HepG2 (cell line): ENCODE data around the gene DDR1. TPM values are rescaled to one million over a fixed set of nuclear protein-coding genes. Genes with fewer than 3 reads are reported as not detected.

Experiments used
- DNMT1 ChIP-seq: sonication (generic); formaldehyde crosslinking; IDR thresholded peaks from 2 replicates; pipeline ENCODE4 v1.5.1; 2020; ENCODE audit warnings: mild to moderate bottlenecking, missing genetic modification reagents
- HMG20B ChIP-seq: conservative IDR thresholded peaks from 2 replicates; pipeline ENCODE4 v1.6.1; 2016; ENCODE audit warnings: missing genetic modification reagents, missing compliant biosample characterization
- MAFG ChIP-seq: sonication (generic); formaldehyde crosslinking; IDR thresholded peaks from 2 replicates; pipeline ENCODE4 v1.5.1; 2020; ENCODE audit warnings: mild to moderate bottlenecking, missing genetic modification reagents
- MED1 ChIP-seq: sonication (generic); formaldehyde crosslinking; IDR thresholded peaks from 2 replicates; pipeline ENCODE4 v1.4.0; 2020; ENCODE audit warnings: missing genetic modification reagents
- RCOR2 ChIP-seq: IDR thresholded peaks from 2 replicates; pipeline ENCODE4 v1.6.1; 2016; ENCODE audit warnings: missing biosample characterization, missing genetic modification reagents
- ZFP1 ChIP-seq: IDR thresholded peaks from 2 replicates; pipeline ENCODE4 v1.6.1; 2016
- ZFP62 ChIP-seq: sonication (generic); formaldehyde crosslinking; IDR thresholded peaks from 2 replicates; pipeline ENCODE4 v1.4.0; 2020; ENCODE audit warnings: missing genetic modification reagents
- ZNF383 ChIP-seq: sonication (generic); formaldehyde crosslinking; IDR thresholded peaks from 2 replicates; pipeline ENCODE4 v1.4.0; 2020; ENCODE audit warnings: missing genetic modification reagents, mild to moderate bottlenecking, borderline replicate concordance
- ZNF44 ChIP-seq: sonication (generic); formaldehyde crosslinking; IDR thresholded peaks from 2 replicates; pipeline ENCODE4 v1.5.1; 2020; ENCODE audit warnings: mild to moderate bottlenecking, missing genetic modification reagents
- ZNF558 ChIP-seq: sonication (generic); formaldehyde crosslinking; IDR thresholded peaks from 2 replicates; pipeline ENCODE4 v1.9.0; 2022; ENCODE audit warnings: mild to moderate bottlenecking, missing genetic modification reagents, borderline replicate concordance
- ZNF652 ChIP-seq: IDR thresholded peaks from 2 replicates; pipeline ENCODE4 v1.6.1; 2016; ENCODE audit warnings: low read depth, borderline replicate concordance
- ZNF792 ChIP-seq: IDR thresholded peaks from 2 replicates; pipeline ENCODE4 v1.6.1; 2016
- ZNF879 ChIP-seq: sonication (generic); formaldehyde crosslinking; IDR thresholded peaks from 2 replicates; pipeline ENCODE4 v1.8.1; 2023; ENCODE audit warnings: missing genetic modification reagents
- polyA plus RNA-seq, 8 experiments: library from polyadenylated mRNA; depleted of rRNA in 3 of 8; stranded (reverse) in 7 of 8; unstranded in 1 of 8; fragments of >200 nt; fragmentation: Illumina TruSeq in 4 of 8; extraction: Trizol in 4 of 8; gene quantifications; 2 replicates each; pipeline versions ENCODE4 v1.2.1 to v1.2.3, GENCODE V29; 2011 to 2016; ENCODE audit warnings: low read depth in 4 of 8, missing spikeins in 1 of 8, mixed read lengths in 1 of 8; ENCODE audit not compliant: insufficient read depth in 1 of 8
- total RNA-seq, 5 experiments: library from RNA; depleted of rRNA; stranded (reverse); fragments of >200 nt; fragmentation: Illumina TruSeq; extraction: Trizol; gene quantifications; 2 replicates each; pipeline ENCODE4 v1.2.3, GENCODE V29; 2016; ENCODE audit warnings: low read depth in 1 of 5
- TF ChIP-seq, protein P1 (sequence below): sonication (generic); formaldehyde crosslinking; IDR thresholded peaks from 2 replicates; pipeline ENCODE4 v1.5.1; 2020; ENCODE audit warnings: mild to moderate bottlenecking, missing genetic modification reagents, moderate library complexity
- TF ChIP-seq, protein P2 (sequence below): sonication (generic); formaldehyde crosslinking; IDR thresholded peaks from 2 replicates; pipeline ENCODE4 v1.9.0; 2021; ENCODE audit warnings: missing genetic modification reagents, mild to moderate bottlenecking, borderline replicate concordance
- TF ChIP-seq, protein P3 (sequence below): sonication (generic); formaldehyde crosslinking; IDR thresholded peaks from 2 replicates; pipeline ENCODE4 v1.4.0; 2020; ENCODE audit warnings: missing genetic modification reagents
- TF ChIP-seq, protein P4 (sequence below): sonication (generic); formaldehyde crosslinking; IDR thresholded peaks from 2 replicates; pipeline ENCODE4 v1.4.0; 2020; ENCODE audit warnings: missing genetic modification reagents, borderline replicate concordance
- TF ChIP-seq, protein P5 (sequence below): IDR thresholded peaks from 2 replicates; pipeline ENCODE4 v1.6.1; 2016; ENCODE audit warnings: mild to moderate bottlenecking

The DDR1 gene
- total and polyA plus RNA-seq, 2 of the 13 experiments (the other 11 are each of a cell fraction or from before 2014, with no cell fraction given), result 16.7 to 20.2 TPM

DNA sequence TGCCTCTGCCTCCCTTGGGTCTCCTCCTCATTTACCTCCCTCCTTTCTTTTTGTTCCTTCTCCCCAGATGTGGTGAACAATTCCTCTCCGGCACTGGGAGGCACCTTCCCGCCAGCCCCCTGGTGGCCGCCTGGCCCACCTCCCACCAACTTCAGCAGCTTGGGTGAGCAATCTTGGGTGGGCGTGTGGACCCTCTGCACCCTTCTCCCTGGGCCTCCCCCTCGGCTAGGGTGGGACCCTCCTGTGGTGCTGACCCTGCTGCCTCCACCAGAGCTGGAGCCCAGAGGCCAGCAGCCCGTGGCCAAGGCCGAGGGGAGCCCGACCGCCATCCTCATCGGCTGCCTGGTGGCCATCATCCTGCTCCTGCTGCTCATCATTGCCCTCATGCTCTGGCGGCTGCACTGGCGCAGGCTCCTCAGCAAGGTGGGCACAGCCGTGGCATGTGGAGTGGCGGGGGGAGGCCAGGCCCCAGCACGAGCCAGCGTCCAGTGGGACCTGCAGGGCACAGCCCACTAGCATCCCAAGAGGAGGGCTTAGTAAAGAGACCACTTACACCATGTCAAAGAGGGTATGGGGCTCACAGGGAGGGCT lies 8.8 kb downstream of the DDR1 start (continued):
- TF ChIP-seq, protein P1, sequence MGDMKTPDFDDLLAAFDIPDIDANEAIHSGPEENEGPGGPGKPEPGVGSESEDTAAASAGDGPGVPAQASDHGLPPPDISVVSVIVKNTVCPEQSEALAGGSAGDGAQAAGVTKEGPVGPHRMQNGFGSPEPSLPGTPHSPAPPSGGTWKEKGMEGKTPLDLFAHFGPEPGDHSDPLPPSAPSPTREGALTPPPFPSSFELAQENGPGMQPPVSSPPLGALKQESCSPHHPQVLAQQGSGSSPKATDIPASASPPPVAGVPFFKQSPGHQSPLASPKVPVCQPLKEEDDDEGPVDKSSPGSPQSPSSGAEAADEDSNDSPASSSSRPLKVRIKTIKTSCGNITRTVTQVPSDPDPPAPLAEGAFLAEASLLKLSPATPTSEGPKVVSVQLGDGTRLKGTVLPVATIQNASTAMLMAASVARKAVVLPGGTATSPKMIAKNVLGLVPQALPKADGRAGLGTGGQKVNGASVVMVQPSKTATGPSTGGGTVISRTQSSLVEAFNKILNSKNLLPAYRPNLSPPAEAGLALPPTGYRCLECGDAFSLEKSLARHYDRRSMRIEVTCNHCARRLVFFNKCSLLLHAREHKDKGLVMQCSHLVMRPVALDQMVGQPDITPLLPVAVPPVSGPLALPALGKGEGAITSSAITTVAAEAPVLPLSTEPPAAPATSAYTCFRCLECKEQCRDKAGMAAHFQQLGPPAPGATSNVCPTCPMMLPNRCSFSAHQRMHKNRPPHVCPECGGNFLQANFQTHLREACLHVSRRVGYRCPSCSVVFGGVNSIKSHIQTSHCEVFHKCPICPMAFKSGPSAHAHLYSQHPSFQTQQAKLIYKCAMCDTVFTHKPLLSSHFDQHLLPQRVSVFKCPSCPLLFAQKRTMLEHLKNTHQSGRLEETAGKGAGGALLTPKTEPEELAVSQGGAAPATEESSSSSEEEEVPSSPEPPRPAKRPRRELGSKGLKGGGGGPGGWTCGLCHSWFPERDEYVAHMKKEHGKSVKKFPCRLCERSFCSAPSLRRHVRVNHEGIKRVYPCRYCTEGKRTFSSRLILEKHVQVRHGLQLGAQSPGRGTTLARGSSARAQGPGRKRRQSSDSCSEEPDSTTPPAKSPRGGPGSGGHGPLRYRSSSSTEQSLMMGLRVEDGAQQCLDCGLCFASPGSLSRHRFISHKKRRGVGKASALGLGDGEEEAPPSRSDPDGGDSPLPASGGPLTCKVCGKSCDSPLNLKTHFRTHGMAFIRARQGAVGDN, result 0 out of 2 replicates have a peak, but pooled peaks have one; percentile 7
- TF ChIP-seq RCOR2 (CRISPR knock-in tag) (no peak), ZNF44 (CRISPR knock-in tag) (no peak), ZNF383 (CRISPR knock-in tag) (no peak), MED1 (CRISPR knock-in tag) (no peak), ZNF558 (CRISPR knock-in tag) (no peak), ZFP62 (CRISPR knock-in tag) (no peak), MAFG (CRISPR knock-in tag) (no peak), ZNF652 (CRISPR knock-in tag) (no peak), HMG20B (CRISPR knock-in tag) (no peak), ZNF879 (CRISPR knock-in tag) (no peak), DNMT1 (CRISPR knock-in tag) (0 out of 2 replicates have a peak, but pooled peaks have one; percentile 8), ZFP1 (CRISPR knock-in tag) (no peak), ZNF792 (no peak)
- TF ChIP-seq, protein P2, sequence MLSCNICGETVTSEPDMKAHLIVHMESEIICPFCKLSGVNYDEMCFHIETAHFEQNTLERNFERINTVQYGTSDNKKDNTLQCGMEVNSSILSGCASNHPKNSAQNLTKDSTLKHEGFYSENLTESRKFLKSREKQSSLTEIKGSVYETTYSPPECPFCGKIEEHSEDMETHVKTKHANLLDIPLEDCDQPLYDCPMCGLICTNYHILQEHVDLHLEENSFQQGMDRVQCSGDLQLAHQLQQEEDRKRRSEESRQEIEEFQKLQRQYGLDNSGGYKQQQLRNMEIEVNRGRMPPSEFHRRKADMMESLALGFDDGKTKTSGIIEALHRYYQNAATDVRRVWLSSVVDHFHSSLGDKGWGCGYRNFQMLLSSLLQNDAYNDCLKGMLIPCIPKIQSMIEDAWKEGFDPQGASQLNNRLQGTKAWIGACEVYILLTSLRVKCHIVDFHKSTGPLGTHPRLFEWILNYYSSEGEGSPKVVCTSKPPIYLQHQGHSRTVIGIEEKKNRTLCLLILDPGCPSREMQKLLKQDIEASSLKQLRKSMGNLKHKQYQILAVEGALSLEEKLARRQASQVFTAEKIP (CRISPR knock-in tag), result no peak
- TF ChIP-seq, protein P3, sequence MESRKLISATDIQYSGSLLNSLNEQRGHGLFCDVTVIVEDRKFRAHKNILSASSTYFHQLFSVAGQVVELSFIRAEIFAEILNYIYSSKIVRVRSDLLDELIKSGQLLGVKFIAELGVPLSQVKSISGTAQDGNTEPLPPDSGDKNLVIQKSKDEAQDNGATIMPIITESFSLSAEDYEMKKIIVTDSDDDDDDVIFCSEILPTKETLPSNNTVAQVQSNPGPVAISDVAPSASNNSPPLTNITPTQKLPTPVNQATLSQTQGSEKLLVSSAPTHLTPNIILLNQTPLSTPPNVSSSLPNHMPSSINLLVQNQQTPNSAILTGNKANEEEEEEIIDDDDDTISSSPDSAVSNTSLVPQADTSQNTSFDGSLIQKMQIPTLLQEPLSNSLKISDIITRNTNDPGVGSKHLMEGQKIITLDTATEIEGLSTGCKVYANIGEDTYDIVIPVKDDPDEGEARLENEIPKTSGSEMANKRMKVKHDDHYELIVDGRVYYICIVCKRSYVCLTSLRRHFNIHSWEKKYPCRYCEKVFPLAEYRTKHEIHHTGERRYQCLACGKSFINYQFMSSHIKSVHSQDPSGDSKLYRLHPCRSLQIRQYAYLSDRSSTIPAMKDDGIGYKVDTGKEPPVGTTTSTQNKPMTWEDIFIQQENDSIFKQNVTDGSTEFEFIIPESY (CRISPR knock-in tag), result peak; percentile 94
- TF ChIP-seq, protein P4, sequence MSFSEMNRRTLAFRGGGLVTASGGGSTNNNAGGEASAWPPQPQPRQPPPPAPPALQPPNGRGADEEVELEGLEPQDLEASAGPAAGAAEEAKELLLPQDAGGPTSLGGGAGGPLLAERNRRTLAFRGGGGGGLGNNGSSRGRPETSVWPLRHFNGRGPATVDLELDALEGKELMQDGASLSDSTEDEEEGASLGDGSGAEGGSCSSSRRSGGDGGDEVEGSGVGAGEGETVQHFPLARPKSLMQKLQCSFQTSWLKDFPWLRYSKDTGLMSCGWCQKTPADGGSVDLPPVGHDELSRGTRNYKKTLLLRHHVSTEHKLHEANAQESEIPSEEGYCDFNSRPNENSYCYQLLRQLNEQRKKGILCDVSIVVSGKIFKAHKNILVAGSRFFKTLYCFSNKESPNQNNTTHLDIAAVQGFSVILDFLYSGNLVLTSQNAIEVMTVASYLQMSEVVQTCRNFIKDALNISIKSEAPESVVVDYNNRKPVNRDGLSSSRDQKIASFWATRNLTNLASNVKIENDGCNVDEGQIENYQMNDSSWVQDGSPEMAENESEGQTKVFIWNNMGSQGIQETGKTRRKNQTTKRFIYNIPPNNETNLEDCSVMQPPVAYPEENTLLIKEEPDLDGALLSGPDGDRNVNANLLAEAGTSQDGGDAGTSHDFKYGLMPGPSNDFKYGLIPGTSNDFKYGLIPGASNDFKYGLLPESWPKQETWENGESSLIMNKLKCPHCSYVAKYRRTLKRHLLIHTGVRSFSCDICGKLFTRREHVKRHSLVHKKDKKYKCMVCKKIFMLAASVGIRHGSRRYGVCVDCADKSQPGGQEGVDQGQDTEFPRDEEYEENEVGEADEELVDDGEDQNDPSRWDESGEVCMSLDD (CRISPR knock-in tag), result no peak
- TF ChIP-seq, protein P5, sequence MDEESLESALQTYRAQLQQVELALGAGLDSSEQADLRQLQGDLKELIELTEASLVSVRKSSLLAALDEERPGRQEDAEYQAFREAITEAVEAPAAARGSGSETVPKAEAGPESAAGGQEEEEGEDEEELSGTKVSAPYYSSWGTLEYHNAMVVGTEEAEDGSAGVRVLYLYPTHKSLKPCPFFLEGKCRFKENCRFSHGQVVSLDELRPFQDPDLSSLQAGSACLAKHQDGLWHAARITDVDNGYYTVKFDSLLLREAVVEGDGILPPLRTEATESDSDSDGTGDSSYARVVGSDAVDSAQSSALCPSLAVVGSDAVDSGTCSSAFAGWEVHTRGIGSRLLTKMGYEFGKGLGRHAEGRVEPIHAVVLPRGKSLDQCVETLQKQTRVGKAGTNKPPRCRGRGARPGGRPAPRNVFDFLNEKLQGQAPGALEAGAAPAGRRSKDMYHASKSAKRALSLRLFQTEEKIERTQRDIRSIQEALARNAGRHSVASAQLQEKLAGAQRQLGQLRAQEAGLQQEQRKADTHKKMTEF (CRISPR knock-in tag), result no peak
- TF ChIP-seq, all 625 proteins: peak for 4
